ENCODE measurements around the gene HIVEP3. TPM values are rescaled to one million over a fixed set of nuclear protein-coding genes. Genes with fewer than 3 reads are reported as not detected.

Gene HIVEP3
- total RNA-seq, 1 experiment from 2014 or later: 1.2 TPM

DNA sequence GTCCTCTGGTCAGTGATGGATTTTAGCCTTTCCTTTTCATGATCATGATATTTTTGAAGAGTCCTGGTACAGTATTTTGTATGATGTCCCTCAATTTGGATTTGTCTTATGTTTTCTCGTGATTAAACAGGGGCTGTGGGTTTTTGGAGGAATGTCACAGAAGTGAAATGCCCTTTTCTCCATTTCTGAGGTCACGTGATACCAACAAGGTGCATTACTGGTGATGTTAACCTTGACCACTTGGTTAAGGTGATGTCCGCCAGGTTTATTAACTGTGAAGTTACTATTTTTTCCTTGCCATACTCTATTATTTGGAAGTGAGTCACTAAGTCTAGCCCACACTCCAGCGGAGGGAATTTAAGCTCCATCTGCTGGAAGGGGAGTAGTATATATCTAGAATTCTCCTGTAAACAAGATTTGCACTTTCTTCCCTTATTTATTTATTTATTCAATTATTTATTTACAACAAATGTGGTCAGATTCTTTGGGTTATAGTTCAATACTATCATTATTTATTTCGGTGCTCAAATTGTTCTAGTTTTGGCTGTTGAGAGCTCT, 123.4 kb downstream of the HIVEP3 start:
- intact Hi-C loops (cut with micrococcal nuclease): loop anchor here (1.0 kb wide), 2 partner anchors 221 to 279 kb away; no protein-coding TSS in a partner anchor
- POLR2A ChIA-PET: interaction anchor here (0.6 to 1.1 kb wide), 3 partner anchors 11 to 216 kb away, joined by 3 to 4 read pairs (median 3); no protein-coding TSS in a partner anchor
- CTCF ChIA-PET: interaction anchor here (0.5 to 3.5 kb wide), 14 partner anchors 21 to 1360 kb away, joined by 3 to 37 read pairs (median 3); no protein-coding TSS in a partner anchor
- peak; percentile 70 for DNase-seq (ENCODE audit: unreplicated experiment)
- H3K27ac Mint-ChIP-seq (ENCODE audit: low read depth, unreplicated experiment): no peak overlapping the region
- H3K9me3 Mint-ChIP-seq (ENCODE audit: unreplicated experiment): no peaks in the 10 kb centered on the region
- no TSS peak for BruUV-seq (replicated peaks)
- no peaks in the 10 kb centered on the region for H3K4me1 Mint-ChIP-seq (ENCODE audit: insufficient read depth, unreplicated experiment)
- H3K4me3 Mint-ChIP-seq (ENCODE audit: unreplicated experiment): no peak overlapping the region
- no peaks in the 10 kb centered on the region for H3K36me3 Mint-ChIP-seq (ENCODE audit: insufficient read depth, unreplicated experiment)
- TF ChIP-seq, protein P1, sequence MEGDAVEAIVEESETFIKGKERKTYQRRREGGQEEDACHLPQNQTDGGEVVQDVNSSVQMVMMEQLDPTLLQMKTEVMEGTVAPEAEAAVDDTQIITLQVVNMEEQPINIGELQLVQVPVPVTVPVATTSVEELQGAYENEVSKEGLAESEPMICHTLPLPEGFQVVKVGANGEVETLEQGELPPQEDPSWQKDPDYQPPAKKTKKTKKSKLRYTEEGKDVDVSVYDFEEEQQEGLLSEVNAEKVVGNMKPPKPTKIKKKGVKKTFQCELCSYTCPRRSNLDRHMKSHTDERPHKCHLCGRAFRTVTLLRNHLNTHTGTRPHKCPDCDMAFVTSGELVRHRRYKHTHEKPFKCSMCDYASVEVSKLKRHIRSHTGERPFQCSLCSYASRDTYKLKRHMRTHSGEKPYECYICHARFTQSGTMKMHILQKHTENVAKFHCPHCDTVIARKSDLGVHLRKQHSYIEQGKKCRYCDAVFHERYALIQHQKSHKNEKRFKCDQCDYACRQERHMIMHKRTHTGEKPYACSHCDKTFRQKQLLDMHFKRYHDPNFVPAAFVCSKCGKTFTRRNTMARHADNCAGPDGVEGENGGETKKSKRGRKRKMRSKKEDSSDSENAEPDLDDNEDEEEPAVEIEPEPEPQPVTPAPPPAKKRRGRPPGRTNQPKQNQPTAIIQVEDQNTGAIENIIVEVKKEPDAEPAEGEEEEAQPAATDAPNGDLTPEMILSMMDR (IDR thresholded peaks at IDR 0.05; ENCODE audit: unreplicated experiment): peak; percentile 46
- H3K27me3 Mint-ChIP-seq (ENCODE audit: insufficient read depth, unreplicated experiment): peaks cover 18% of the 10 kb centered on the region

DNA sequence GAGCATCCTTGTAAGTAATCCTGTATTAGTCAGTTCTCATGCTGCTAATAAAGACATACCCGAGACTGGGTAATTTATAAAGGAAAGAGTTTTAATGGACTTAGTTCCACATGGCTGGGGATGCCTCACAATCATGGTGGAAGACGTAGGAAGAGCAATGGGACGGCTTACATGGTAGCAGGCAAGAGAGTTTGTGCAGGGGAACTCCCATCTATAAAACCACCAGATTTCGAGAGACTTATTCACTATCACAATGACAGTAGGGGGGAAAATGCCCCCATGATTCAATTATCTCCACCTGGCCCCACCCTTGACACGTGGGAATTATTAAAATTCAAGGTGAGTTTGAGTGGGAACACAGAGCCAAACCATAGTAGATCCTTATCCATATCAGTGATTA, 124.7 kb downstream of the HIVEP3 start:
- no peaks in the 10 kb centered on the region for H3K9me3 Mint-ChIP-seq (ENCODE audit: unreplicated experiment)
- no peaks in the 10 kb centered on the region for H3K36me3 Mint-ChIP-seq (ENCODE audit: insufficient read depth, unreplicated experiment)
- intact Hi-C loops (cut with micrococcal nuclease): no loop called here
- TF ChIP-seq, protein P1 (IDR thresholded peaks at IDR 0.05; ENCODE audit: unreplicated experiment): no peak
- H3K4me3 Mint-ChIP-seq (ENCODE audit: unreplicated experiment): no peak overlapping the region
- ChIA-PET CTCF (no interaction called here), POLR2A (no interaction called here)
- H3K27ac Mint-ChIP-seq (ENCODE audit: low read depth, unreplicated experiment): no peak overlapping the region
- no TSS peak for BruUV-seq (replicated peaks)
- H3K4me1 Mint-ChIP-seq (ENCODE audit: insufficient read depth, unreplicated experiment): no peaks in the 10 kb centered on the region
- H3K27me3 Mint-ChIP-seq (ENCODE audit: insufficient read depth, unreplicated experiment): peaks cover 18% of the 10 kb centered on the region
- DNase-seq (ENCODE audit: unreplicated experiment): no peak

DNA sequence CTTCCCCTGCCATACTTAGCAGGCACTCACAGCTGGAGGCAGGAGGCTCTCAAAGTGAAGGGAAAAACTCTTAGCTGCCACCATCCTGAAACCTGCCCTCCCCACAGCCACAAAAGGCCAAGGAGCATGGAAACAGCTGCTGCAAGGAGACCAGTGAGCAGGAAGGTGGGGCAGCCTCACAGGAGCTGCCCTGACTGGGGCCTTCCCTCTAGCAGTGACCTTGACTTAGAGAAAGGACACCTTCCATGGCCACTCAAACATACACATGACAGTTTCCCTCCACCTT, 126.3 kb downstream of the HIVEP3 start:
- peaks cover 18% of the 10 kb centered on the region for H3K27me3 Mint-ChIP-seq (ENCODE audit: insufficient read depth, unreplicated experiment)
- H3K9me3 Mint-ChIP-seq (ENCODE audit: unreplicated experiment): no peaks in the 10 kb centered on the region
- no peak overlapping the region for H3K27ac Mint-ChIP-seq (ENCODE audit: low read depth, unreplicated experiment)
- ChIA-PET CTCF (interaction anchor here (0.7 to 1.2 kb wide), 3 partner anchors 210 to 277 kb away, joined by 3 to 4 read pairs (median 3); no protein-coding TSS in a partner anchor), POLR2A (no interaction called here)
- no peaks in the 10 kb centered on the region for H3K4me1 Mint-ChIP-seq (ENCODE audit: insufficient read depth, unreplicated experiment)
- BruUV-seq (replicated peaks): no TSS peak
- DNase-seq (ENCODE audit: unreplicated experiment): no peak
- TF ChIP-seq, protein P1 (IDR thresholded peaks at IDR 0.05; ENCODE audit: unreplicated experiment): no peak
- H3K4me3 Mint-ChIP-seq (ENCODE audit: unreplicated experiment): no peak overlapping the region
- intact Hi-C loops (cut with micrococcal nuclease): no loop called here
- H3K36me3 Mint-ChIP-seq (ENCODE audit: insufficient read depth, unreplicated experiment): no peaks in the 10 kb centered on the region

DNA sequence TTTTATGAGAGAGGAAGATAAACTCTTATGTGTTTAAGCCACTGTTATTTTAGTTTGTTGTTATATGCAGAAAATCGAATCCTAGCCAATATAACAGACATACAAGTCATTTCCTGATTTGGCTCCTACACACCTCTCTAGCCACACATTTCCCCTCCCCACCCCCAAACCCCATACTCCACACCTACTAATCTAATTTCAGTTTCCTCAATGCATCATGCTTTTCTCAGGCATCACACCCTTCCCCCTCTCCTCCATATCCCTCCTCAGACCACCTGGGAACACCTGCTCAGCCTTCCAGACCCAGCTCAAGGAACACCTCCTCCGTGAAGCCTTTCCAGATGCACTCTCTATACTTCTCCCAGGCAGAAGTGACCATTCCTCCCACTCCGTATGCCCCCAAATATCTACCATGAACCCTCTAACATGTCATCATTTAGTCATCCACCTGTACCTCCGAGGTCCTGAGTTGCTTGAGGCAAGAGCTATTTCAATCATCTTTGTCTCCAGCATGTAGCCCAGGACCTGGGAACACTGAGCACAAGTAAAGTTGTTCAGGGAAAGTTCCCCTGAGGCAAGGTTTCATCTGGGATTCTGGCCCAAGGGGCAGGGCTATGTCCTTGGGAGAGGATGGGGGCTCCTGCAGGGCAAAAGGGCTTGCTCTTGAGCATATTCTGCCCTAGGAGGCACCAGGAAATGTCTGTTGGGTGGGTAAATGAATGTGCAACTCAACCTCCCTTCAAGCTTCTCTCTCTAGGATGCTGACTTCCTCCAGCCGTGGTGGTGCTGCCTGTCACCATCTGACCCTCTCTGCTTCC, 126.8 kb downstream of the HIVEP3 start:
- no peaks in the 10 kb centered on the region for H3K4me1 Mint-ChIP-seq (ENCODE audit: insufficient read depth, unreplicated experiment)
- ChIA-PET CTCF (interaction anchor here (0.6 to 1.2 kb wide), 3 partner anchors 218 to 313 kb away, joined by 3 to 4 read pairs (median 3); no protein-coding TSS in a partner anchor), POLR2A (no interaction called here)
- intact Hi-C loops (cut with micrococcal nuclease): no loop called here
- H3K27me3 Mint-ChIP-seq (ENCODE audit: insufficient read depth, unreplicated experiment): peaks cover 17% of the 10 kb centered on the region
- no peaks in the 10 kb centered on the region for H3K9me3 Mint-ChIP-seq (ENCODE audit: unreplicated experiment)
- DNase-seq (ENCODE audit: unreplicated experiment): no peak
- TF ChIP-seq, protein P1 (IDR thresholded peaks at IDR 0.05; ENCODE audit: unreplicated experiment): no peak
- H3K4me3 Mint-ChIP-seq (ENCODE audit: unreplicated experiment): no peak overlapping the region
- no TSS peak for BruUV-seq (replicated peaks)
- H3K36me3 Mint-ChIP-seq (ENCODE audit: insufficient read depth, unreplicated experiment): no peaks in the 10 kb centered on the region
- no peak overlapping the region for H3K27ac Mint-ChIP-seq (ENCODE audit: low read depth, unreplicated experiment)

Measured in MCF 10A (cell line).